HG03135 (cell line): ENCODE data around the gene SND1.

Experiments
- ATAC-seq: cut with Tn5 transposase; IDR thresholded peaks from one replicate; pipeline ENCODE4 v1.9.1; 2021; ENCODE audit warnings: mild to moderate bottlenecking, moderate library complexity; ENCODE audit not compliant: unreplicated experiment

Gene SND1

GRCh38 chr7:127651556-127652332 lies at the start of gene SND1:
Gene SND1 (plus strand): TSS chr7:127652194. CDS start chr7:127652374, 180 bp downstream.
- peak; percentile 96 for ATAC-seq

- ATAC-seq, result no peak
These were observed 43.5 kb upstream of the SND1 start for GRCh38 chr7:127608446-127608845.

GRCh38 chr7:127609297-127609696 lies 42.7 kb upstream of the SND1 start:
- no peak for ATAC-seq

- ATAC-seq, result no peak
These were observed 39.7 kb upstream of the SND1 start for GRCh38 chr7:127612263-127612662.

- no peak for ATAC-seq
These were observed 35.3 kb upstream of the SND1 start for GRCh38 chr7:127616724-127617123.

GRCh38 chr7:127618042-127618441 lies 34.0 kb upstream of the SND1 start, which contains the start of gene PAX4:
Gene PAX4 (minus strand): TSS chr7:127618142. CDS start chr7:127615928, 2,214 bp downstream.
- ATAC-seq, result no peak

- ATAC-seq, result no peak
These were observed 33.2 kb upstream of the SND1 start for GRCh38 chr7:127618775-127619174.

- no peak for ATAC-seq
These were observed 32.2 kb upstream of the SND1 start for GRCh38 chr7:127619681-127620405.

GRCh38 chr7:127620406-127621233 lies 31.4 kb upstream of the SND1 start:
- no peak for ATAC-seq

GRCh38 chr7:127625331-127625730 lies 26.7 kb upstream of the SND1 start:
- no peak for ATAC-seq

- ATAC-seq, result no peak
These were observed 23.5 kb upstream of the SND1 start for GRCh38 chr7:127628445-127628844.

GRCh38 chr7:127629268-127629854 lies 22.6 kb upstream of the SND1 start:
- peak; percentile 60 for ATAC-seq

- no peak for ATAC-seq
These were observed 19.6 kb upstream of the SND1 start for GRCh38 chr7:127632276-127632910.

GRCh38 chr7:127635659-127636285 lies 16.2 kb upstream of the SND1 start:
- no peak for ATAC-seq

- ATAC-seq, result no peak
These were observed 13.8 kb upstream of the SND1 start for GRCh38 chr7:127638197-127638596.

GRCh38 chr7:127644484-127644883 lies 7.5 kb upstream of the SND1 start:
- ATAC-seq, result no peak

- ATAC-seq, result no peak
These were observed 4.4 kb upstream of the SND1 start for GRCh38 chr7:127647636-127648035.

GRCh38 chr7:127648986-127649385 lies 3.0 kb upstream of the SND1 start:
- no peak for ATAC-seq

- no peak for ATAC-seq
These were observed 993 bp upstream of the SND1 start for GRCh38 chr7:127650847-127651555.
